ENCODE data around the gene ALB. TPM values are rescaled to one million over a fixed set of nuclear protein-coding genes. Genes with fewer than 3 reads are reported as not detected.

The ALB gene
- polyA plus RNA-seq, 1 experiment = not detected

GRCh38 chr4:73407227-73407673 lies 3.2 kb downstream of the ALB start:
- Histone ChIP-seq H3K36me3 (ENCODE audit: control insufficient read depth, insufficient read depth, low read length) (no peaks in the 10 kb centered on the region), H3K27me3 (ENCODE audit: control insufficient read depth, insufficient read depth, low read length) (0 out of 2 replicates have a peak, but pooled peaks cover 1% of the 10 kb centered on the region), H3K4me3 (ENCODE audit: low read depth, low read length) (no peak overlapping the region)
- ChIA-PET POLR2A (no interaction called here), CTCF (no interaction called here)
- TF ChIP-seq CTCF (IDR thresholded peaks at IDR 0.05; ENCODE audit: insufficient read depth, low read depth, low read length) = no peak
- DNase-seq (ENCODE audit: low read depth) = no peak

- 0 out of 2 replicates have a peak, but pooled peaks cover 1% of the 10 kb centered on the region for H3K27me3 ChIP-seq (ENCODE audit: control insufficient read depth, insufficient read depth, low read length)
- ChIA-PET POLR2A (no interaction called here), CTCF (no interaction called here)
- H3K36me3 ChIP-seq (ENCODE audit: control insufficient read depth, insufficient read depth, low read length) = no peaks in the 10 kb centered on the region
- no peak for TF ChIP-seq CTCF (IDR thresholded peaks at IDR 0.05; ENCODE audit: insufficient read depth, low read depth, low read length)
- no peak overlapping the region for H3K4me3 ChIP-seq (ENCODE audit: low read depth, low read length)
- no peak for DNase-seq (ENCODE audit: low read depth)
Measured at GRCh38 chr4:73408181-73408867, 4.2 kb downstream of the ALB start.

GRCh38 chr4:73409012-73409862 lies 5.2 kb downstream of the ALB start:
- POLR2A ChIA-PET = no interaction called here

GRCh38 chr4:73409978-73410548 lies 6.0 kb downstream of the ALB start:
- CTCF ChIA-PET = no interaction called here

More at GRCh38 chr4:73409012-73409862, 5.2 kb downstream of the ALB start:
- Histone ChIP-seq H3K27me3 (ENCODE audit: control insufficient read depth, insufficient read depth, low read length) (0 out of 2 replicates have a peak, but pooled peaks cover 1% of the 10 kb centered on the region), H3K36me3 (ENCODE audit: control insufficient read depth, insufficient read depth, low read length) (no peaks in the 10 kb centered on the region), H3K4me3 (ENCODE audit: low read depth, low read length) (no peak overlapping the region)
- CTCF ChIA-PET = no interaction called here
- TF ChIP-seq CTCF (IDR thresholded peaks at IDR 0.05; ENCODE audit: insufficient read depth, low read depth, low read length) = no peak
- no peak for DNase-seq (ENCODE audit: low read depth)

More at GRCh38 chr4:73409978-73410548, 6.0 kb downstream of the ALB start:
- TF ChIP-seq CTCF (IDR thresholded peaks at IDR 0.05; ENCODE audit: insufficient read depth, low read depth, low read length) = no peak
- no peaks in the 10 kb centered on the region for H3K36me3 ChIP-seq (ENCODE audit: control insufficient read depth, insufficient read depth, low read length)
- DNase-seq (ENCODE audit: low read depth) = no peak
- no peak overlapping the region for H3K4me3 ChIP-seq (ENCODE audit: low read depth, low read length)
- POLR2A ChIA-PET = no interaction called here
- 0 out of 2 replicates have a peak, but pooled peaks cover 1% of the 10 kb centered on the region for H3K27me3 ChIP-seq (ENCODE audit: control insufficient read depth, insufficient read depth, low read length)

Measured in BJ (cell line).